Neural progenitor cell (in vitro differentiated cells): Measurements from ENCODE around the gene ACKR2.

ENCODE experiments used
- CTCF ChIP-seq: fragments of 200-600 bp; sonication (generic); IDR thresholded peaks from 2 replicates; pipeline ENCODE4 v1.5.1; 2017; ENCODE audit warnings: antibody characterized with exemption, mild to moderate bottlenecking
- EZH2 ChIP-seq: fragments of 200-600 bp; sonication (generic); IDR thresholded peaks from 2 replicates; pipeline ENCODE4 v1.6.1; 2017; ENCODE audit warnings: antibody characterized with exemption, mild to moderate bottlenecking, moderate library complexity

DNA sequence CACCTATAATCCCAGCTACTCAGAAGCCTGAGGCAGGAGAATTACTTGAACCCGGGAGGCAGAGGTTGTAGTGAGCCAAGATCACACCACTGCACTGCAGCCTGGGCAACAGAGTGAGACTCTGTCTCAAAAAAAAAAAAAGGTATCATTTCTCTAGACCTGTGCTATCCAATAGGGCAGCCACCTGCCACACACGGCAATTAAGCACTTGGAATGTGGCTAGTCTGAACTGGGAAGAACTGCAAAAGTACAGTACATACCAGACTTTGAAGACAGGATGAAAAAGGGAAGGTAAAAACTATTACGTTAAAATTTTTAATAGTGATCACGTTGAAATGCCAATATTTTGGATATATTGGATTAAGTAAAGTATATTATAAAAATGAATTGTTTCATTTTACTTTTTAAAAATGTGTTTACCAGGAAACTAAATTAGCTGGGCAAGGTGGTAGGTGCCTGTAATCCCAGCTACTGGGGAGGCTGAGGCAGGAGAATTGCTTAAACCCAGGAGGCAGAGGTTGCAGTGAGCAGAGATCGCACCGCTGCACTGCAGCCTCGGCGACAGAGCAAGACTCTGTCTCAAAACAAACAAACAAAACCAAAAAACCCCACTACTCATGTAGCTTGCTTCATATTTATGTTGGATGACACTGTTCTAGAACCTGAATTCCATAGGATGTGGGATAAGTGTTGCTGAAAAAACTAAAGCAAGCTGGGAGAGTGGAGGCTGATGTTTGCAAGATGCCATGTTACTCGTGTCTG, 64.2 kb downstream of the ACKR2 start:
- TF ChIP-seq EZH2 (no peak), CTCF (no peak)
